ENCODE measurements around the gene NHLRC2. TPM values are rescaled to one million over a fixed set of nuclear protein-coding genes. Genes with fewer than 3 reads are reported as not detected.

The NHLRC2 gene
- total and polyA plus RNA-seq, 10 of the 15 experiments (the other 5 are each of a cell fraction or from before 2014, with no cell fraction given), result 1.9 to 31.3 (median 15.9) TPM

- TF ChIP-seq RELB (IDR thresholded peaks at IDR 0.05; ENCODE audit: low read depth), result peak; percentile 87
- TF ChIP-seq ATF2 (IDR thresholded peaks at IDR 0.05; ENCODE audit: low read length), result peak; percentile 74
- no peak for TF ChIP-seq PAX8 (IDR thresholded peaks at IDR 0.05)
- peak; percentile 87 for TF ChIP-seq NFIC (IDR thresholded peaks at IDR 0.05; ENCODE audit: low read depth, low read length)
- peak; percentile 88 for TF ChIP-seq MEF2B (IDR thresholded peaks at IDR 0.05; ENCODE audit: partially characterized antibody, poor library complexity, severe bottlenecking)
- no peak for TF ChIP-seq RAD21 (IDR thresholded peaks at IDR 0.05; ENCODE audit: insufficient read depth, low read depth, low read length)
- 0 out of 2 replicates have a peak, but pooled peaks have one; percentile 28 for TF ChIP-seq DPF2 (IDR thresholded peaks at IDR 0.05)
- peak; percentile 38; the same call in 1 of the 2 replicates for TF ChIP-seq ZNF384 (IDR thresholded peaks at IDR 0.05; ENCODE audit: borderline replicate concordance, low read depth, low read length)
- peak; percentile 69 for TF ChIP-seq ATF7 (IDR thresholded peaks at IDR 0.05; ENCODE audit: low read depth)
These were observed 25.2 kb downstream of the NHLRC2 start (continued) for GRCh38 chr10:113879691-113880090.

GRCh38 chr10:113880236-113880635 is 25.8 kb downstream of the NHLRC2 start:
- TF ChIP-seq RAD21 (IDR thresholded peaks at IDR 0.05; ENCODE audit: insufficient read depth, low read depth, low read length), result no peak
- no peak for TF ChIP-seq BRCA1 (IDR thresholded peaks at IDR 0.05; ENCODE audit: low read depth, low read length)
- TF ChIP-seq RFX5 (IDR thresholded peaks at IDR 0.05; ENCODE audit: low read depth, low read length), result no peak
- TF ChIP-seq ZZZ3 (IDR thresholded peaks at IDR 0.05; ENCODE audit: control insufficient read depth, insufficient read length, low read depth), result no peak
- TF ChIP-seq MEF2B (IDR thresholded peaks at IDR 0.05; ENCODE audit: partially characterized antibody, poor library complexity, severe bottlenecking), result no peak
- no peak for TF ChIP-seq KLF5 (IDR thresholded peaks at IDR 0.05; ENCODE audit: partially characterized antibody)
- no peak for TF ChIP-seq NFYA (IDR thresholded peaks at IDR 0.05; ENCODE audit: borderline replicate concordance, low read depth, low read length)
- DNase-seq (ENCODE audit: low read depth, low spot score), result no peak
- ChIA-PET CTCF (interaction anchor here (0.6 to 0.9 kb wide), 3 partner anchors 30 to 71 kb away, joined by 3 read pairs; no protein-coding TSS in a partner anchor), RAD21 (ENCODE audit: unreplicated experiment) (interaction anchor here (0.9 to 1.7 kb wide), 9 partner anchors 18 to 222 kb away, joined by 3 to 7 read pairs (median 4); partner anchors contain the start of gene DCLRE1A), POLR2A (interaction anchor here (0.6 to 0.9 kb wide), 2 partner anchors 23 to 28 kb away, joined by 4 read pairs; no protein-coding TSS in a partner anchor), SMC1A (ENCODE audit: uncharacterized antibody, unreplicated experiment) (interaction anchor here (0.7 to 1.2 kb wide), 9 partner anchors 12 to 198 kb away, joined by 3 to 5 read pairs (median 3); no protein-coding TSS in a partner anchor)
- Histone ChIP-seq H3K27me3 (replicated peaks in 1 of 2; ENCODE audit: control insufficient read depth in 2 of 2, insufficient read depth in 2 of 2, low read length in 1 of 2) (no peaks in the 10 kb centered on the region), H3K27ac (ENCODE audit: control insufficient read depth, insufficient read depth) (peak overlapping the region; percentile 86), H2AFZ (ENCODE audit: control insufficient read depth, low read depth, low read length) (no peak overlapping the region), H3K36me3 (ENCODE audit: control insufficient read depth in 2 of 2, insufficient read depth in 2 of 2, low read length in 1 of 2) (peaks cover 0 to 7% of the 10 kb centered on the region in 2 experiments; a peak in 1 of 4 replicates), H3K9me3 (replicated peaks; ENCODE audit: control insufficient read depth, insufficient read depth, low read length) (no peaks in the 10 kb centered on the region; the same call in 1 of the 3 replicates), H3K4me2 (ENCODE audit: control insufficient read depth, insufficient read depth) (peak overlapping the region; percentile 72), H3K4me3 (no peak overlapping the region; the same call in 1 of the 2 replicates), H4K20me1 (ENCODE audit: control insufficient read depth, insufficient read depth) (no peaks in the 10 kb centered on the region), H3K79me2 (ENCODE audit: control insufficient read depth, insufficient read depth, low read length) (peaks cover 13% of the 10 kb centered on the region), H3K9ac (ENCODE audit: control insufficient read depth, insufficient read depth, low read length) (peak overlapping the region; percentile 29; the same call in 1 of the 2 replicates), H3K4me1 (ENCODE audit: control insufficient read depth, insufficient read depth, low read length) (peaks cover 25% of the 10 kb centered on the region)
- ATAC-seq, result peak; percentile 56
- in situ Hi-C loops (cut with MboI) (no loop called here), intact Hi-C loops (cut with micrococcal nuclease; ENCODE audit: unreplicated experiment) (no loop called here)
- WGBS (ENCODE audit: insufficient coverage, insufficient replicate concordance, low lambda C conversion rate, missing lambda C conversion rate), result 50% methylated on average over 1 of the region's 1 CpG
- BruUV-seq (replicated peaks), result no TSS peak
- FAIRE-seq, result peak; percentile 41
